NT2/D1 (cell line): Measurements from ENCODE around the gene ALG14.

ENCODE experiments used
- SUZ12 ChIP-seq: IDR thresholded peaks from 2 replicates; pipeline ENCODE4 v1.6.1; 2011; ENCODE audit not compliant: insufficient read length, insufficient read depth; ENCODE audit errors: extremely low read depth
- YY1 ChIP-seq: IDR thresholded peaks from 2 replicates; pipeline ENCODE4 v1.6.1; 2011; ENCODE audit not compliant: insufficient read length, insufficient read depth
- ZNF274 ChIP-seq: IDR thresholded peaks from 2 replicates; pipeline ENCODE4 v1.6.1; 2011; ENCODE audit warnings: mild to moderate bottlenecking, low read depth, low read length

GRCh38 chr1:95041491-95042165 lies 31.1 kb downstream of the ALG14 start:
- TF ChIP-seq ZNF274 (no peak), YY1 (no peak), SUZ12 (no peak)
